K562 (cell line): Measurements from ENCODE around the gene RNF223. TPM values are rescaled to one million over a fixed set of nuclear protein-coding genes. Genes with fewer than 3 reads are reported as not detected.
A peak's percentile ranks its signal among the peaks of the same experiment; 100 is the strongest.

ENCODE experiments used
- ETV6 ChIP-seq, 3 experiments: fragments of 150-350 bp in 1 of 3; sonication (generic) in 1 of 3; formaldehyde crosslinking in 1 of 3; IDR thresholded peaks; 2 replicates each; pipeline versions ENCODE4 v1.6.1 to v1.8.0; 2014 to 2022; ENCODE audit warnings: borderline replicate concordance in 2 of 3, low read depth in 2 of 3, antibody characterized with exemption in 1 of 3, low read length in 1 of 3, mild to moderate bottlenecking in 1 of 3, missing genetic modification reagents in 1 of 3
- FOXP4 ChIP-seq: sonication (generic); formaldehyde crosslinking; IDR thresholded peaks from 2 replicates; pipeline ENCODE4 v1.8.0; 2022; ENCODE audit warnings: mild to moderate bottlenecking, missing genetic modification reagents, borderline replicate concordance
- NCOR1 ChIP-seq: fragments of 450-650 bp; IDR thresholded peaks from 2 replicates; pipeline ENCODE4 v1.6.1; 2016; ENCODE audit warnings: mild to moderate bottlenecking, moderate library complexity
- RBM22 ChIP-seq: fragments of 200-400 bp; formaldehyde crosslinking; IDR thresholded peaks from 2 replicates; pipeline ENCODE4 v1.6.1; 2018; ENCODE audit warnings: low read length, low read depth; ENCODE audit not compliant: poor library complexity, severe bottlenecking
- REST ChIP-seq, 2 experiments: fragments of 450-650 bp; formaldehyde crosslinking in 1 of 2; IDR thresholded peaks; 2 replicates each; pipeline versions ENCODE4 v1.4.0 to v1.6.1; 2014 to 2020; ENCODE audit warnings: mild to moderate bottlenecking in 2 of 2, borderline replicate concordance in 1 of 2, low read depth in 1 of 2
- SMARCA5 ChIP-seq: fragments of 450-650 bp; IDR thresholded peaks from 2 replicates; pipeline ENCODE4 v1.6.1; 2016
- ZNF175 ChIP-seq: fragments of 200-800 bp; sonication (Bioruptor generic); IDR thresholded peaks from 2 replicates; pipeline ENCODE4 v1.6.1; 2016; ENCODE audit warnings: low read depth, mild to moderate bottlenecking, missing genetic modification characterization, missing compliant biosample characterization
- polyA plus RNA-seq, 8 experiments: library from polyadenylated mRNA; depleted of rRNA in 4 of 8; stranded (reverse) in 5 of 8; unstranded in 3 of 8; fragments of >200 nt; fragmentation: Nextera tagmentation in 2 of 8; fragmentation: Illumina TruSeq in 1 of 8; extraction: Ambion mirVana in 2 of 8; extraction: Trizol in 1 of 8; gene quantifications; 2 replicates each; pipeline versions ENCODE4 v1.2.1 to v1.2.3, GENCODE V29; 2011 to 2014; ENCODE audit warnings: inconsistent platforms in 1 of 8, missing spikeins in 1 of 8
- total RNA-seq, 7 experiments: library from RNA; depleted of rRNA in 6 of 7; stranded (reverse); fragments of >200 nt in 6 of 7; fragmentation: Illumina TruSeq in 2 of 7; extraction: Trizol in 2 of 7; gene quantifications; 2 replicates each; pipeline versions ENCODE4 v1.2.1 to v1.2.3, GENCODE V29; 2011 to 2021; ENCODE audit warnings: low replicate concordance in 1 of 7
- TF ChIP-seq, protein P1 (sequence below): fragments of 250-450 bp; sonication (Bioruptor Pico); IDR thresholded peaks from 2 replicates; pipeline ENCODE4 v1.8.0; 2022; ENCODE audit warnings: inconsistent platforms
- TF ChIP-seq, protein P2 (sequence below): fragments of 450-650 bp; IDR thresholded peaks from 2 replicates; pipeline ENCODE4 v1.6.1; 2016; ENCODE audit warnings: borderline replicate concordance

RNF223 gene
- total and polyA plus RNA-seq, 9 of the 15 experiments (the other 6 are each of a cell fraction or from before 2014, with no cell fraction given), result 0.04 to 0.32 TPM; not detected in 7

GRCh38 chr1:1021010-1021919 is 52.8 kb downstream of the RNF223 start (continued):
- TF ChIP-seq FOXP4 (CRISPR knock-in tag), result no peak
- 0 out of 2 replicates have a peak, but pooled peaks have one; percentile 3 for TF ChIP-seq REST (IDR thresholded peaks at IDR 0.05; ENCODE audit: borderline replicate concordance)
- peak; percentile 46; the same call in 1 of the 2 replicates for TF ChIP-seq REST (CRISPR knock-in tag; IDR thresholded peaks at IDR 0.05; ENCODE audit: low read depth)
- TF ChIP-seq ZNF175 (CRISPR knock-in tag), result no peak
- TF ChIP-seq SMARCA5, result no peak
- no peak for TF ChIP-seq RBM22
- TF ChIP-seq NCOR1, result no peak
- TF ChIP-seq, protein P1, sequence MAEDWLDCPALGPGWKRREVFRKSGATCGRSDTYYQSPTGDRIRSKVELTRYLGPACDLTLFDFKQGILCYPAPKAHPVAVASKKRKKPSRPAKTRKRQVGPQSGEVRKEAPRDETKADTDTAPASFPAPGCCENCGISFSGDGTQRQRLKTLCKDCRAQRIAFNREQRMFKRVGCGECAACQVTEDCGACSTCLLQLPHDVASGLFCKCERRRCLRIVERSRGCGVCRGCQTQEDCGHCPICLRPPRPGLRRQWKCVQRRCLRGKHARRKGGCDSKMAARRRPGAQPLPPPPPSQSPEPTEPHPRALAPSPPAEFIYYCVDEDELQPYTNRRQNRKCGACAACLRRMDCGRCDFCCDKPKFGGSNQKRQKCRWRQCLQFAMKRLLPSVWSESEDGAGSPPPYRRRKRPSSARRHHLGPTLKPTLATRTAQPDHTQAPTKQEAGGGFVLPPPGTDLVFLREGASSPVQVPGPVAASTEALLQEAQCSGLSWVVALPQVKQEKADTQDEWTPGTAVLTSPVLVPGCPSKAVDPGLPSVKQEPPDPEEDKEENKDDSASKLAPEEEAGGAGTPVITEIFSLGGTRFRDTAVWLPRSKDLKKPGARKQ, result no peak
- TF ChIP-seq, protein P2, sequence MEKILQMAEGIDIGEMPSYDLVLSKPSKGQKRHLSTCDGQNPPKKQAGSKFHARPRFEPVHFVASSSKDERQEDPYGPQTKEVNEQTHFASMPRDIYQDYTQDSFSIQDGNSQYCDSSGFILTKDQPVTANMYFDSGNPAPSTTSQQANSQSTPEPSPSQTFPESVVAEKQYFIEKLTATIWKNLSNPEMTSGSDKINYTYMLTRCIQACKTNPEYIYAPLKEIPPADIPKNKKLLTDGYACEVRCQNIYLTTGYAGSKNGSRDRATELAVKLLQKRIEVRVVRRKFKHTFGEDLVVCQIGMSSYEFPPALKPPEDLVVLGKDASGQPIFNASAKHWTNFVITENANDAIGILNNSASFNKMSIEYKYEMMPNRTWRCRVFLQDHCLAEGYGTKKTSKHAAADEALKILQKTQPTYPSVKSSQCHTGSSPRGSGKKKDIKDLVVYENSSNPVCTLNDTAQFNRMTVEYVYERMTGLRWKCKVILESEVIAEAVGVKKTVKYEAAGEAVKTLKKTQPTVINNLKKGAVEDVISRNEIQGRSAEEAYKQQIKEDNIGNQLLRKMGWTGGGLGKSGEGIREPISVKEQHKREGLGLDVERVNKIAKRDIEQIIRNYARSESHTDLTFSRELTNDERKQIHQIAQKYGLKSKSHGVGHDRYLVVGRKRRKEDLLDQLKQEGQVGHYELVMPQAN, result peak; percentile 51
- TF ChIP-seq ETV6 (IDR thresholded peaks at IDR 0.05; ENCODE audit: borderline replicate concordance in 1 of 2, low read depth in 2 of 2, low read length in 1 of 2), result no peak
- no peak for TF ChIP-seq ETV6 (CRISPR knock-in tag; IDR thresholded peaks at IDR 0.05; ENCODE audit: borderline replicate concordance)
